GM18519 (cell line): ENCODE results near the gene GANAB.
A peak's percentile ranks its signal among the peaks of the same experiment; 100 is the strongest.
"Not testable (repeated sequence)": the region's sequence is repeated elsewhere in the genome, so short reads cannot be mapped to it uniquely, and the experiment has no call there.

Source experiments
- ATAC-seq: cut with Tn5 transposase; IDR thresholded peaks from one replicate; pipeline ENCODE4 v1.9.1; 2021; ENCODE audit warnings: mild to moderate bottlenecking, moderate library complexity; ENCODE audit not compliant: unreplicated experiment, low FRiP score

GANAB gene

GRCh38 chr11:62603072-62603408 is 43.4 kb downstream of the GANAB start:
- no peak for ATAC-seq

GRCh38 chr11:62602141-62603071 is 44.0 kb downstream of the GANAB start:
- ATAC-seq = no peak

GRCh38 chr11:62601372-62602140 is 44.9 kb downstream of the GANAB start, which contains the start of gene MTA2:
Gene MTA2 (minus strand): TSS chr11:62601865. CDS start chr11:62601450, 415 bp downstream.
- peak; percentile 64 for ATAC-seq

GRCh38 chr11:62601122-62601371 is 45.4 kb downstream of the GANAB start:
- peak; percentile 1 for ATAC-seq

- no peak for ATAC-seq
These were observed 45.9 kb downstream of the GANAB start for GRCh38 chr11:62600367-62601121.

GRCh38 chr11:62599901-62600300 is 46.5 kb downstream of the GANAB start:
- ATAC-seq = no peak

GRCh38 chr11:62599069-62599696 is 47.2 kb downstream of the GANAB start:
- ATAC-seq = no peak

GRCh38 chr11:62595124-62595523 is 51.3 kb downstream of the GANAB start:
- ATAC-seq = no peak

GRCh38 chr11:62593434-62594044 is 52.9 kb downstream of the GANAB start:
- ATAC-seq = no peak

GRCh38 chr11:62592989-62593421 is 53.4 kb downstream of the GANAB start:
- ATAC-seq = no peak

- no peak for ATAC-seq
These were observed 54.1 kb downstream of the GANAB start for GRCh38 chr11:62592146-62592815.

GRCh38 chr11:62591448-62592145 is 54.8 kb downstream of the GANAB start, which contains the start of gene TUT1:
Gene TUT1 (minus strand): TSS chr11:62591523. CDS start chr11:62591485, 38 bp downstream.
- peak; percentile 63 for ATAC-seq

- no peak for ATAC-seq
These were observed 57.3 kb downstream of the GANAB start for GRCh38 chr11:62588966-62589637.

GRCh38 chr11:62585356-62585755 is 61.1 kb downstream of the GANAB start:
- ATAC-seq = not testable (repeated sequence)

GRCh38 chr11:62581735-62582134 is 64.7 kb downstream of the GANAB start:
- not testable (repeated sequence) for ATAC-seq

GRCh38 chr11:62580959-62581715 is 65.3 kb downstream of the GANAB start:
- ATAC-seq = no peak

GRCh38 chr11:62579252-62579651 is 67.2 kb downstream of the GANAB start:
- ATAC-seq = no peak

- ATAC-seq = no peak
These were observed 67.9 kb downstream of the GANAB start for GRCh38 chr11:62578541-62578940.
